HG03575 (cell line): ENCODE data around the gene VSIR.

Source experiments
- ATAC-seq: cut with Tn5 transposase; IDR thresholded peaks from one replicate; pipeline ENCODE4 v1.9.1; 2021; ENCODE audit not compliant: unreplicated experiment, insufficient number of reproducible peaks, low FRiP score; ENCODE audit errors: extremely low read depth

VSIR gene

GRCh38 chr10:71706216-71707121 is 66.9 kb downstream of the VSIR start:
- no peak for ATAC-seq

DNA sequence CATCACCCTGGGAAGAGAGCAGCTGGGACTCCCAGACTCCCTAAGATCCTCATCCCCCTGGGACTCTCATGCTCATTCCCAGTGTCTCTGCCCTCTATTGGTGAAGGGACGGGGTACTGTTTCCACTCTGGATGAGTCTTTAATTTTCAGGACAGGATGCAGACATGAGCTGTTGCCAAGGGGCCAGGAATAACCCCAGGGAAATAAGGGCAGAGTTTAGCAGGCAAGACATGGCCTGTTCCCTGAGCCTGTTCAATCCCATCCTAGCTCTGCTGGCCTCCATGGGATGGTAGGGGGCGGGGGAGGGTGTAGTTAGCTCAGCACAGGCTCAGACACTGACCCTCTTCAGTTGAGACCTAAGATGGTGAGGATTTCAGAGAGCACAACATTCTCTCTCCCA is 67.7 kb downstream of the VSIR start:
- ATAC-seq = no peak

DNA sequence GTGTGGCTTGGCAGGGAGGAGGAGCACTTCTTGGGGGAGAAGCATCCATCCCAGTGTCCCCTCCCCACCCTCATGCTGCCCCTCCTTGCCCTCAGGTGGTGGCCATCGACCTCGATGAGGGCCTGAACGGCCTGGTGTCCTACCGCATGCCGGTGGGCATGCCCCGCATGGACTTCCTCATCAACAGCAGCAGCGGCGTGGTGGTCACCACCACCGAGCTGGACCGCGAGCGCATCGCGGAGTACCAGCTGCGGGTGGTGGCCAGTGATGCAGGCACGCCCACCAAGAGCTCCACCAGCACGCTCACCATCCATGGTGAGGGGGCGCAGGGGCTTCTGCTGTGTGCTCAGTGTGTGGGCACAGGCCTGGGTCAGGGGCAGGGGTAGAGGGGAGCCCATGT is 68.5 kb downstream of the VSIR start:
- ATAC-seq = no peak

DNA sequence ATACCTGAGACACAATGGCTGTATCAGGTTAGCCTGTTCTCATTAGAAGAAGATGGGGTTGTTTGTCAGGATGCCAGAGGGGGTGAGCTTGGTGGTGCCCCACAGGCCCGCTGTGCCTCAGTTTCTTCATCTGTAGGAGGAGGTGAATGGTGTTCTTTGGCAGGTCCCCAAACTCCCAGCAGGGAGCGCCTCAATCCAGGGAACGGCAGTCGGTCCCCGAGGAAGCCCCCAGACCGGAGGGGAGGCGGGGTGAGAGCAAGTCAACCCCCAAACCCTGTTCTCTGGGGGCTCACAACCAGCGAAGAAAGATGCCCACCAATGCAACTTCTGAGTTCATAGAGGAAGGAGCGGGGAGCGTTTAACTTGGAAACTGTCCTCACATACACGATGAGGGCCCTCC is 69.7 kb downstream of the VSIR start:
- ATAC-seq = no peak

DNA sequence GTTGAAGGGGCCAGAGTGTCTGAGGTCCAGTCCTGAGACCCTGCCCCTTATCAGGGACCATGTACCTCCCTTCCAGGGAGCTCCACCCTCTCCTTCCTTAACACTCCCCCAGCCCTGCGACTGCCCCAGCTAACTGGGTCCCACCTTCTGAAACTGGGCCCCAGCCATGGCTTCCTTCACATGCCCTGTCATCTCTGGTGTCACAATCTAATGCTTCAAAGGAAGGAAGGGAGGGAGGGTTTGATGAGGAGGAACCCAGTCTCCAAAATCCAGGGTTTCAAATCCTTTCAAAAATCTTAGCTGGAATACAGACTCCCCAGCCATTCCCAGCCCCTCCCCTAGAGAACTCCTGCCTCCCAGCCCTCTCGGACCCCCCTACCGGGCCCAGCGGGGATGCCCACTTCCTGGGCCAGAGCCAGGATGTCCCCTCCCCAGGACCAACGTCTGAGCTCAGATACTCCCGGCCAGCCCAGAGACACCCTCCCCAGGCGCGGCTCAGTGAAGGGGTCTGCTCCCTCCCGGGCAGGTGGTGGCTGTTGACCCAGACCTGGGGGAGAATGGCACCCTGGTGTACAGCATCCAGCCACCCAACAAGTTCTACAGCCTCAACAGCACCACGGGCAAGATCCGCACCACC is 71.7 kb downstream of the VSIR start:
- ATAC-seq = no peak

GRCh38 chr10:71700731-71701368 is 72.5 kb downstream of the VSIR start:
- ATAC-seq = no peak

GRCh38 chr10:71698737-71699136 is 74.6 kb downstream of the VSIR start:
- no peak for ATAC-seq

- ATAC-seq = no peak
Measured at GRCh38 chr10:71697938-71698709, 75.2 kb downstream of the VSIR start.
